Measurements from ENCODE around the gene TSSK2.

TSSK2 gene

GRCh38 chr22:19136915-19137314 lies 5.8 kb downstream of the TSSK2 start:
- H3K36me3 ChIP-seq (ENCODE audit: low read length), result no peaks in the 10 kb centered on the region
- no peak overlapping the region for H3K4me2 ChIP-seq (ENCODE audit: low read depth, low read length, poor library complexity, severe bottlenecking)
- H3K4me3 ChIP-seq (ENCODE audit: insufficient read depth, low read length, poor library complexity, severe bottlenecking), result no peak overlapping the region
- no peak overlapping the region for H2AFZ ChIP-seq (ENCODE audit: low read depth, low read length, severe bottlenecking)
- H3K27me3 ChIP-seq (ENCODE audit: low read length), result no peaks in the 10 kb centered on the region
- H3K9me2 ChIP-seq (replicated peaks; ENCODE audit: insufficient read depth, low read length), result no peaks in the 10 kb centered on the region
- H4K20me1 ChIP-seq (ENCODE audit: low read depth, low read length), result no peaks in the 10 kb centered on the region
- no peaks in the 10 kb centered on the region for H3F3A ChIP-seq (ENCODE audit: insufficient read depth)
- H3K9me3 ChIP-seq (ENCODE audit: insufficient read depth, low read length), result no peaks in the 10 kb centered on the region
- H3K27ac ChIP-seq (ENCODE audit: low read depth, low read length), result no peak overlapping the region
- H3K9ac ChIP-seq (ENCODE audit: low read length), result no peak overlapping the region
- TF ChIP-seq EZH2phosphoT487 (conservative IDR thresholded peaks at IDR 0.05; ENCODE audit: low read length) (no peak), CTCF (IDR thresholded peaks at IDR 0.05; ENCODE audit: insufficient read depth, low read length, poor library complexity, severe bottlenecking) (no peak)
- no peaks in the 10 kb centered on the region for H3K79me2 ChIP-seq (ENCODE audit: insufficient read depth, low read length)

DNA sequence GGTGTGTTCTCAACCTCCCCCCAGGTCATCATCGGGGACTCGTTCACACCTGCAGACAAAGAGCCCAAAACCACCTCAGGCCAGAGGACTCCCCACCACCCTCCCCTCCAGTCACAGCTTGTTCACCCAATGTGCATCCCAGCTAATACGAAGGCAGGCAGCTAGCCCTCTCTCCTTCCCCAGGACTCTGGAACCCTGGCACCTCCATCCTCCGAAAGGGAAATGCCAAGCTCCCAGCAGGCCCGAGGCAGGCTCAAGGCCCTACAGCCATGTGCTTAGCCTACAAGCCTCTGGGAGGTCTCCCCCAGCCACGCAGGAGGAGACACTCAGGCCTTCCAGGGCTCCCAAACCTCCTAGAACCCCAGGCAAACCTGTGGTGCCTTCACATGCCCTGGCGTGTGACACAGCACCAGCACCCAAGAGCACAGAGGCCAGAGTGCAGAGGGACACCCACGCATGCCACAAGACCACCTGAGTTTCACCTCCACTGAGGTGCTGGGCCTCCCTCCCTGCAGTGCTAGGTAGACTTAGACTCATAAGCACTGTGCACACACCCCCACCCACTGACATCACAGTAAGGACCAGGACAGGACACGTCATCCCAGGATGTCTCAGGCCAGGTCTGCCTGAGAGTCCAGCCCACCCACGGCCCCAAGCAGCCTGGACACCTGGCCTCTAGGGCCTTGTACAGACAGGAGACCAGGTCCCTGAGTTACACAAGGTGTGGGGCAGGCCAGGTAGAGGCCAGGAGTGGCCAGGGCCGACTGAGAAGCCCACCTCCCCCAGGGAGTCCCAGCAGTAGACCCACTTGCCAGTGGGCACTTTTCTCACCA lies 6.5 kb downstream of the TSSK2 start:
- Histone ChIP-seq H4K20me1 (ENCODE audit: low read depth, low read length) (no peaks in the 10 kb centered on the region), H3K9me2 (replicated peaks; ENCODE audit: insufficient read depth, low read length) (no peaks in the 10 kb centered on the region), H3F3A (ENCODE audit: insufficient read depth) (no peaks in the 10 kb centered on the region), H2AFZ (ENCODE audit: low read depth, low read length, severe bottlenecking) (no peak overlapping the region), H3K9ac (ENCODE audit: low read length) (no peak overlapping the region), H3K9me3 (ENCODE audit: insufficient read depth, low read length) (no peaks in the 10 kb centered on the region), H3K79me2 (ENCODE audit: insufficient read depth, low read length) (no peaks in the 10 kb centered on the region), H3K4me2 (ENCODE audit: low read depth, low read length, poor library complexity, severe bottlenecking) (no peak overlapping the region), H3K27ac (ENCODE audit: low read depth, low read length) (no peak overlapping the region), H3K4me3 (ENCODE audit: insufficient read depth, low read length, poor library complexity, severe bottlenecking) (no peak overlapping the region), H3K27me3 (ENCODE audit: low read length) (no peaks in the 10 kb centered on the region), H3K36me3 (ENCODE audit: low read length) (no peaks in the 10 kb centered on the region)
- TF ChIP-seq CTCF (IDR thresholded peaks at IDR 0.05; ENCODE audit: insufficient read depth, low read length, poor library complexity, severe bottlenecking) (no peak), EZH2phosphoT487 (conservative IDR thresholded peaks at IDR 0.05; ENCODE audit: low read length) (no peak)

- H3K36me3 ChIP-seq (ENCODE audit: low read length), result no peaks in the 10 kb centered on the region
- H4K20me1 ChIP-seq (ENCODE audit: low read depth, low read length), result no peaks in the 10 kb centered on the region
These were observed 7.3 kb downstream of the TSSK2 start for GRCh38 chr22:19138217-19139000.

More at GRCh38 chr22:19138217-19139000, 7.3 kb downstream of the TSSK2 start:
- Histone ChIP-seq H3K4me2 (ENCODE audit: low read depth, low read length, poor library complexity, severe bottlenecking) (no peak overlapping the region), H3K27me3 (ENCODE audit: low read length) (no peaks in the 10 kb centered on the region), H3K9me2 (replicated peaks; ENCODE audit: insufficient read depth, low read length) (no peaks in the 10 kb centered on the region), H2AFZ (ENCODE audit: low read depth, low read length, severe bottlenecking) (no peak overlapping the region), H3K4me3 (ENCODE audit: insufficient read depth, low read length, poor library complexity, severe bottlenecking) (no peak overlapping the region), H3K9ac (ENCODE audit: low read length) (no peak overlapping the region), H3K9me3 (ENCODE audit: insufficient read depth, low read length) (no peaks in the 10 kb centered on the region), H3F3A (ENCODE audit: insufficient read depth) (no peaks in the 10 kb centered on the region), H3K79me2 (ENCODE audit: insufficient read depth, low read length) (peaks cover 3% of the 10 kb centered on the region; the same call in 1 of the 2 replicates), H3K27ac (ENCODE audit: low read depth, low read length) (no peak overlapping the region)
- no peak for TF ChIP-seq CTCF (IDR thresholded peaks at IDR 0.05; ENCODE audit: insufficient read depth, low read length, poor library complexity, severe bottlenecking)
- TF ChIP-seq EZH2phosphoT487 (conservative IDR thresholded peaks at IDR 0.05; ENCODE audit: low read length), result no peak

Data from SU-DHL-6 (cell line).